Heart left ventricle (tissue), 16 donors: Measurements from ENCODE around the gene ST6GALNAC4. TPM values are rescaled to one million over a fixed set of nuclear protein-coding genes. Genes with fewer than 3 reads are reported as not detected.

Experiments
- ATAC-seq, 4 donors: fragments of 200-7000 bp; cut with Tn5 transposase; one replicate each; pipeline ENCODE4 v1.9.1; 2020 to 2022; ENCODE audit warnings: moderate library complexity in 4 of 4, mild to moderate bottlenecking in 3 of 4, moderate number of reproducible peaks in 1 of 4
- DNase-seq, 5 donors: peaks; one replicate each; pipeline ENCODE4 v3.0.0-alpha.2; 2020
- H3K27ac ChIP-seq, 12 donors: fragments of 200-600 bp; sonication (generic) in 4 of 12; one replicate each; pipeline versions ENCODE4 v1.5.0 to v1.8.0; 2016 to 2022; ENCODE audit warnings: mild to moderate bottlenecking in 2 of 12
- H3K27me3 ChIP-seq, 9 donors: fragments of 200-600 bp; sonication (generic) in 2 of 9; one replicate each; pipeline versions ENCODE4 v1.5.1 to v1.8.0; 2016 to 2022; ENCODE audit warnings: mild to moderate bottlenecking in 3 of 9
- H3K36me3 ChIP-seq, 9 donors: fragments of 200-600 bp; sonication (generic) in 2 of 9; one replicate each; pipeline versions ENCODE4 v1.5.0 to v1.8.0; 2018 to 2022; ENCODE audit warnings: mild to moderate bottlenecking in 2 of 9
- H3K4me1 ChIP-seq, 12 donors: fragments of 200-600 bp; sonication (generic) in 4 of 12; one replicate each; pipeline versions ENCODE4 v1.5.0 to v1.8.0; 2016 to 2022; ENCODE audit warnings: mild to moderate bottlenecking in 3 of 12
- H3K4me3 ChIP-seq, 12 donors: fragments of 200-600 bp; sonication (generic) in 4 of 12; one replicate each; pipeline versions ENCODE4 v1.5.0 to v1.8.0; 2017 to 2022; ENCODE audit warnings: mild to moderate bottlenecking in 9 of 12, moderate library complexity in 4 of 12
- H3K9me3 ChIP-seq, 12 donors: fragments of 200-600 bp; sonication (generic) in 4 of 12; one replicate each; pipeline versions ENCODE4 v1.5.0 to v1.8.0; 2016 to 2022; ENCODE audit warnings: mild to moderate bottlenecking in 1 of 12
- CTCF ChIP-seq, 12 donors: fragments of 200-600 bp; sonication (generic) in 4 of 12; IDR thresholded peaks; one replicate each; pipeline versions ENCODE4 v1.5.0 to v1.8.0; 2018 to 2022; ENCODE audit warnings: antibody characterized with exemption in 12 of 12, mild to moderate bottlenecking in 5 of 12
- POLR2A ChIP-seq, 2 donors: fragments of 450-650 bp; IDR thresholded peaks; one replicate each; pipeline ENCODE4 v1.6.1; 2017; ENCODE audit warnings: antibody characterized with exemption in 2 of 2, mild to moderate bottlenecking in 2 of 2, moderate library complexity in 2 of 2
- WGBS, 4 donors: extraction: QIAGEN DNeasy Blood & Tissue Kit in 2 of 4; methylation state at CpG; one replicate each; pipeline versions ENCODE4 v1.1.5 to v1.1.7; 2013 to 2018; 5-methylcytosine and 5-hydroxymethylcytosine counted together
- intact Hi-C, 10 donors: fragments of 100-400 bp; cut with DNase I; formaldehyde crosslinking; loops; one replicate each; pipeline versions ENCODE4 v1.11.1 to v1.14.2; 2022
- polyA plus RNA-seq, 2 donors: library from polyadenylated mRNA; stranded (reverse); fragments of 200-250 nt; gene quantifications; one replicate each; pipeline ENCODE4 v1.2.3, GENCODE V29; 2013
- total RNA-seq, 9 donors: library from RNA; depleted of rRNA in 2 of 9; stranded (reverse); fragments of >200 nt in 2 of 9; fragmentation: NEBNext Ultra II Directional in 3 of 9; extraction: Animal tissue kit (Norgen Biotek cat#: 25700) in 3 of 9; gene quantifications; one replicate each; pipeline versions ENCODE4 v1.1.0 to v1.2.4, GENCODE V29; 2016 to 2023
- donor health status: ischemic (EF 13 %, LVEDD 7.1; RV severe dilation, severe dysfunction).
- donor health status: healthy with polysubstance abuse.
- donor health status: DM: no; HTN: yes; CAD: no.
- donor health status: DM: no; HTN: no; CAD: no.
- donor health status: ischemic (EF 25% LVEDD 6.9; RV normal size, moderate dysfunction).
- donor health status: ischemic (EF 25% LVEDD 5.7; RV mildly dilated, moderate dysfunction).
- donor health status: healthy.
- donor health status: DM: yes; HTN: yes; CAD: no.
- donor health status: ischemic (EF 35%, LVEDD 5.7; RV mildly dilated, moderate dysfunction).
- donor health status: nonischemic (EF 11% LVEDD 7.7; RV severe dilation, severe dysfunction).
- donor health status: DM: yes; HTN: yes; CAD: no.
- donor health status: PGD.
- donor health status: ischemic (EF 29% LVEDD 5.4; RV normal size, mild dysfunction).
- donor health status: nonischemic (EF 23%, LVEDD 6.1; RV moderate dilation, normal function).

ST6GALNAC4 gene
- total and polyA plus RNA-seq, 11 donors = 17.0 to 72.0 (median 42.6) TPM

- H3K4me3 ChIP-seq = peak overlapping the region; percentile 49 to 98 (median 94)
- intact Hi-C loops = no loop called here
- H3K27me3 ChIP-seq = no peaks in the 10 kb centered on the region
- H3K36me3 ChIP-seq = peaks cover 0 to 29% (median 27%) of the 10 kb centered on the region in 9 donors
- peaks cover 0 to 49% (median 38%) of the 10 kb centered on the region in 12 donors for H3K4me1 ChIP-seq
- WGBS, 4 donors = 10 to 22% (median 17%) methylated on average over 23 to 32 of the region's 32 CpGs
- H3K27ac ChIP-seq = peak overlapping the region; percentile 84 to 97 (median 93)
- H3K9me3 ChIP-seq = peaks cover 0 to 6% (median 0%) of the 10 kb centered on the region in 12 donors
- no peak for TF ChIP-seq CTCF (IDR thresholded peaks at IDR 0.05)
- TF ChIP-seq POLR2A (IDR thresholded peaks at IDR 0.05) = peak in 1 of 2 donors; percentile 10
- DNase-seq (peak in 3 of 5 donors; percentile 65 to 74 (median 73)), ATAC-seq (peak in 3 of 4 donors; percentile 47 to 65 (median 61))
Observed at GRCh38 chr9:127898433-127899127, 18.3 kb downstream of the ST6GALNAC4 start.

GRCh38 chr9:127897193-127897692 is 19.6 kb downstream of the ST6GALNAC4 start:
- peaks cover 0 to 14% (median 8%) of the 10 kb centered on the region in 12 donors for H3K9me3 ChIP-seq
- intact Hi-C loops = no loop called here

GRCh38 chr9:127896395-127897192 is 20.2 kb downstream of the ST6GALNAC4 start:
- intact Hi-C loops = no loop called here
- peak overlapping the region in 10 of 12 donors; percentile 25 to 98 (median 96) for H3K4me3 ChIP-seq
- H3K36me3 ChIP-seq = peaks cover 0 to 48% (median 46%) of the 10 kb centered on the region in 9 donors
- H3K27ac ChIP-seq = peak overlapping the region; percentile 84 to 97 (median 93)
- peaks cover 0 to 14% (median 8%) of the 10 kb centered on the region in 12 donors for H3K9me3 ChIP-seq
- TF ChIP-seq POLR2A (IDR thresholded peaks at IDR 0.05) (no peak), CTCF (IDR thresholded peaks at IDR 0.05) (no peak)
- no peaks in the 10 kb centered on the region for H3K27me3 ChIP-seq
- WGBS, 4 donors = 58 to 75% (median 69%) methylated on average over 14 to 16 of the region's 16 CpGs
- ATAC-seq (no peak), DNase-seq (peak in 1 of 5 donors; percentile 45)
- peaks cover 0 to 40% (median 31%) of the 10 kb centered on the region in 12 donors for H3K4me1 ChIP-seq

More at GRCh38 chr9:127897193-127897692, 19.6 kb downstream of the ST6GALNAC4 start:
- TF ChIP-seq CTCF (IDR thresholded peaks at IDR 0.05) (no peak), POLR2A (IDR thresholded peaks at IDR 0.05) (peak in 1 of 2 donors; percentile 11)
- WGBS, 4 donors = 9 to 24% (median 13%) methylated on average over 7 to 19 of the region's 19 CpGs
- peak overlapping the region; percentile 84 to 97 (median 93) for H3K27ac ChIP-seq
- DNase-seq (peak; percentile 85 to 91 (median 87)), ATAC-seq (peak; percentile 80 to 93 (median 84))
- H3K4me3 ChIP-seq = peak overlapping the region in 10 of 12 donors; percentile 25 to 98 (median 96)
- H3K27me3 ChIP-seq = no peaks in the 10 kb centered on the region
- H3K4me1 ChIP-seq = peaks cover 0 to 40% (median 31%) of the 10 kb centered on the region in 12 donors
- peaks cover 0 to 42% (median 40%) of the 10 kb centered on the region in 9 donors for H3K36me3 ChIP-seq
